NCI-H1930 (cell line): ENCODE measurements around the gene ATP5MG.
A peak's percentile ranks its signal among the peaks of the same experiment; 100 is the strongest.
"Not testable (repeated sequence)": the region's sequence is repeated elsewhere in the genome, so short reads cannot be mapped to it uniquely, and the experiment has no call there.

ENCODE experiments used
- DNase-seq, 2 experiments: peaks; one replicate each; lab custom pipeline; 2025; lab: John Stamatoyannopoulos, UW

Gene ATP5MG

GRCh38 chr11:118401151-118401879 lies at the start of gene ATP5MG:
TSS of gene ATP5MG (plus strand) at chr11:118401606. CDS start at chr11:118401666, 60 bp downstream.
- peak; percentile 77 to 88 for DNase-seq

GRCh38 chr11:118353084-118353710 lies 48.2 kb upstream of the ATP5MG start:
- no peak for DNase-seq

GRCh38 chr11:118358071-118358470 lies 43.3 kb upstream of the ATP5MG start:
- no peak for DNase-seq

GRCh38 chr11:118359295-118359958 lies 42.0 kb upstream of the ATP5MG start, which contains the start of gene UBE4A:
TSS of gene UBE4A (plus strand) at chr11:118359600. CDS start at chr11:118365081, 5,481 bp downstream.
- DNase-seq, result peak; percentile 90 to 95

- no peak for DNase-seq
Observed at GRCh38 chr11:118364956-118365615, 36.3 kb upstream of the ATP5MG start.

- no peak for DNase-seq
Observed at GRCh38 chr11:118366287-118366686, 35.1 kb upstream of the ATP5MG start.

- no peak for DNase-seq
Observed at GRCh38 chr11:118370774-118371173, 30.6 kb upstream of the ATP5MG start.

- no peak for DNase-seq
Observed at GRCh38 chr11:118373263-118373662, 28.1 kb upstream of the ATP5MG start.

- no peak for DNase-seq
Observed at GRCh38 chr11:118373871-118374270, 27.5 kb upstream of the ATP5MG start.

- DNase-seq, result no peak
Observed at GRCh38 chr11:118374729-118375128, 26.7 kb upstream of the ATP5MG start.

- DNase-seq, result no peak
Observed at GRCh38 chr11:118375978-118376377, 25.4 kb upstream of the ATP5MG start.

GRCh38 chr11:118379497-118379896 lies 21.9 kb upstream of the ATP5MG start:
- no peak for DNase-seq

- DNase-seq, result no peak
Observed at GRCh38 chr11:118380571-118380970, 20.8 kb upstream of the ATP5MG start.

- no peak for DNase-seq
Observed at GRCh38 chr11:118382954-118383353, 18.5 kb upstream of the ATP5MG start.

GRCh38 chr11:118383657-118384056 lies 17.7 kb upstream of the ATP5MG start:
- DNase-seq, result no peak

GRCh38 chr11:118396097-118396501 lies 5.3 kb upstream of the ATP5MG start:
- no peak for DNase-seq

- no peak for DNase-seq
Observed at GRCh38 chr11:118397448-118397847, 4.0 kb upstream of the ATP5MG start.

- no peak for DNase-seq
Observed at GRCh38 chr11:118398791-118399559, 2.4 kb upstream of the ATP5MG start.

GRCh38 chr11:118401880-118402590 lies 629 bp downstream of the ATP5MG start:
- no peak for DNase-seq

GRCh38 chr11:118402594-118402993 lies 1.2 kb downstream of the ATP5MG start:
- not testable (repeated sequence) for DNase-seq

GRCh38 chr11:118406599-118407166 lies 5.3 kb downstream of the ATP5MG start:
- peak; percentile 33 to 42 for DNase-seq
